M059J (cell line): ENCODE measurements around the gene CYP27C1. TPM values are rescaled to one million over a fixed set of nuclear protein-coding genes. Genes with fewer than 3 reads are reported as not detected.

Experiments used
- DNase-seq: peaks from one replicate; pipeline ENCODE4 v3.0.0-alpha.2; 2012; ENCODE audit warnings: low read depth
- total RNA-seq: library from RNA; depleted of rRNA; stranded (reverse); fragments of >200 nt; shearing (Covaris generic); gene quantifications from 2 replicates; pipeline ENCODE4 v1.2.3, GENCODE V29; 2014

Gene CYP27C1
- total RNA-seq, 1 experiment from 2014 or later: 0.96 TPM

GRCh38 chr2:127193164-127193966 is 26.7 kb downstream of the CYP27C1 start:
- DNase-seq: no peak

- no peak for DNase-seq
These were observed 28.5 kb downstream of the CYP27C1 start for GRCh38 chr2:127191331-127192219.

- no peak for DNase-seq
These were observed 31.3 kb downstream of the CYP27C1 start for GRCh38 chr2:127188797-127189196.

- DNase-seq: no peak
These were observed 32.3 kb downstream of the CYP27C1 start for GRCh38 chr2:127187831-127188230.

- DNase-seq: no peak
These were observed 32.9 kb downstream of the CYP27C1 start for GRCh38 chr2:127187081-127187775.

- DNase-seq: no peak
These were observed 34.4 kb downstream of the CYP27C1 start for GRCh38 chr2:127185705-127186104.

- no peak for DNase-seq
These were observed 35.0 kb downstream of the CYP27C1 start for GRCh38 chr2:127185093-127185492.

GRCh38 chr2:127183771-127184170 is 36.3 kb downstream of the CYP27C1 start:
- no peak for DNase-seq

GRCh38 chr2:127182626-127183458 is 37.3 kb downstream of the CYP27C1 start:
- DNase-seq: no peak

GRCh38 chr2:127181851-127182250 is 38.2 kb downstream of the CYP27C1 start:
- DNase-seq: no peak

- no peak for DNase-seq
These were observed 40.3 kb downstream of the CYP27C1 start for GRCh38 chr2:127179766-127180165.

GRCh38 chr2:127177617-127178263 is 42.4 kb downstream of the CYP27C1 start:
- no peak for DNase-seq

GRCh38 chr2:127176371-127177311 is 43.5 kb downstream of the CYP27C1 start:
- DNase-seq: peak; percentile 58

- DNase-seq: peak; percentile 60
These were observed 44.2 kb downstream of the CYP27C1 start for GRCh38 chr2:127175751-127176354.

GRCh38 chr2:127175041-127175721 is 44.9 kb downstream of the CYP27C1 start:
- no peak for DNase-seq

GRCh38 chr2:127174640-127175039 is 45.5 kb downstream of the CYP27C1 start:
- no peak for DNase-seq

- DNase-seq: peak; percentile 36
These were observed 46.0 kb downstream of the CYP27C1 start for GRCh38 chr2:127174136-127174535.

- DNase-seq: peak; percentile 57
These were observed 47.0 kb downstream of the CYP27C1 start for GRCh38 chr2:127173057-127173456.

- DNase-seq: no peak
These were observed 47.8 kb downstream of the CYP27C1 start for GRCh38 chr2:127172306-127172705.
